NCI-H2227 (cell line): Measurements from ENCODE around the gene SOX15.

Source experiments
- DNase-seq: peaks from one replicate; lab custom pipeline; 2025; ENCODE audit not compliant: unreplicated experiment; lab: John Stamatoyannopoulos, UW

The SOX15 gene

GRCh38 chr17:7559320-7560171 is 30.3 kb downstream of the SOX15 start:
- no peak for DNase-seq

GRCh38 chr17:7558544-7559319 is 31.2 kb downstream of the SOX15 start, which contains the start of gene TNFSF13:
TSS of gene TNFSF13 (plus strand) at chr17:7558750. CDS start at chr17:7559040, 290 bp downstream.
- no peak for DNase-seq

GRCh38 chr17:7557775-7558543 is 31.9 kb downstream of the SOX15 start:
- peak; percentile 63 for DNase-seq

- no peak for DNase-seq
Measured at GRCh38 chr17:7557147-7557764, 32.6 kb downstream of the SOX15 start.

GRCh38 chr17:7556627-7557026 is 33.3 kb downstream of the SOX15 start:
- DNase-seq: no peak

- DNase-seq: no peak
Measured at GRCh38 chr17:7555320-7555948, 34.5 kb downstream of the SOX15 start.

GRCh38 chr17:7553356-7553755 is 36.5 kb downstream of the SOX15 start:
- DNase-seq: no peak

GRCh38 chr17:7552621-7553051 is 37.3 kb downstream of the SOX15 start:
- DNase-seq: no peak

- DNase-seq: no peak
Measured at GRCh38 chr17:7551396-7551795, 38.5 kb downstream of the SOX15 start.

GRCh38 chr17:7550344-7550743 is 39.5 kb downstream of the SOX15 start:
- DNase-seq: no peak

GRCh38 chr17:7549401-7550055 is 40.4 kb downstream of the SOX15 start:
- no peak for DNase-seq

GRCh38 chr17:7548585-7549400 is 41.1 kb downstream of the SOX15 start, which contains the start of gene TNFSF12:
TSS of gene TNFSF12 (plus strand) at chr17:7549058. CDS start at chr17:7549154, 96 bp downstream.
- DNase-seq: peak; percentile 30

GRCh38 chr17:7544911-7545310 is 45.0 kb downstream of the SOX15 start:
- no peak for DNase-seq

- DNase-seq: no peak
Measured at GRCh38 chr17:7541074-7541621, 48.7 kb downstream of the SOX15 start.

GRCh38 chr17:7538891-7539545 is 50.9 kb downstream of the SOX15 start:
- no peak for DNase-seq
